WTC11 (cell line): ENCODE measurements around the gene REPIN1. TPM values are rescaled to one million over a fixed set of nuclear protein-coding genes. Genes with fewer than 3 reads are reported as not detected.

Experiments used
- ATAC-seq: fragments of 200-7000 bp; cut with Tn5 transposase; 2 replicates; pipeline ENCODE4 v1.10.0; 2021; ENCODE audit warnings: mild to moderate bottlenecking, moderate library complexity
- CTCF ChIA-PET: fragments of 300-600 bp; sonication (Branson Sonifier 250); formaldehyde crosslinking; loops from one replicate; lab custom pipeline; 2021; ENCODE audit warnings: antibody characterized with exemption; lab: Charles Lee
- POLR2A ChIA-PET: fragments of 350-600 bp; sonication (Branson Sonifier 250); formaldehyde crosslinking; loops from one replicate; lab custom pipeline; 2021; ENCODE audit warnings: antibody characterized with exemption; lab: Charles Lee
- DNase-seq: peaks from one replicate; pipeline ENCODE4 v3.0.0; 2021; ENCODE audit warnings: low spot score
- H3K27ac Mint-ChIP-seq: 2 replicates; pipeline ENCODE4 v1.8.0; 2021; ENCODE audit warnings: mixed read lengths
- H3K27me3 Mint-ChIP-seq: 2 replicates; pipeline ENCODE4 v1.8.0; 2021; ENCODE audit warnings: low read depth, mild to moderate bottlenecking, moderate library complexity, mixed read lengths
- H3K36me3 Mint-ChIP-seq: 2 replicates; pipeline ENCODE4 v1.8.0; 2021; ENCODE audit warnings: mixed read lengths
- H3K4me1 Mint-ChIP-seq: 2 replicates; pipeline ENCODE4 v1.8.0; 2022; ENCODE audit warnings: mixed read lengths
- H3K4me3 Mint-ChIP-seq: 2 replicates; pipeline ENCODE4 v1.8.0; 2021; ENCODE audit warnings: mild to moderate bottlenecking, moderate library complexity, mixed read lengths
- H3K9me3 Mint-ChIP-seq: 2 replicates; pipeline ENCODE4 v1.8.0; 2021; ENCODE audit warnings: mixed read lengths
- ATF1 ChIP-seq: sonication (generic); formaldehyde crosslinking; IDR thresholded peaks from 2 replicates; pipeline ENCODE4 v1.8.1; 2023; ENCODE audit warnings: mild to moderate bottlenecking, moderate library complexity, missing genetic modification reagents
- E2F1 ChIP-seq: sonication (generic); formaldehyde crosslinking; IDR thresholded peaks from 2 replicates; pipeline ENCODE4 v1.8.0; 2022; ENCODE audit warnings: mild to moderate bottlenecking, missing genetic modification reagents
- ESRRA ChIP-seq: sonication (generic); formaldehyde crosslinking; IDR thresholded peaks from 2 replicates; pipeline ENCODE4 v1.8.1; 2022; ENCODE audit warnings: mild to moderate bottlenecking, missing genetic modification reagents, borderline replicate concordance
- ETV6 ChIP-seq: sonication (generic); formaldehyde crosslinking; IDR thresholded peaks from 2 replicates; pipeline ENCODE4 v1.8.1; 2022; ENCODE audit warnings: mild to moderate bottlenecking, missing genetic modification reagents
- FOXP1 ChIP-seq: sonication (generic); formaldehyde crosslinking; IDR thresholded peaks from 2 replicates; pipeline ENCODE4 v1.8.0; 2022; ENCODE audit warnings: missing genetic modification reagents, mild to moderate bottlenecking, moderate library complexity, borderline replicate concordance
- GRHL2 ChIP-seq: fragments of 250-450 bp; sonication (Bioruptor Pico); IDR thresholded peaks from 2 replicates; pipeline ENCODE4 v1.8.0; 2022; ENCODE audit warnings: mild to moderate bottlenecking, moderate library complexity; ENCODE audit not compliant: insufficient replicate concordance, severe bottlenecking
- KAT7 ChIP-seq: sonication (generic); formaldehyde crosslinking; IDR thresholded peaks from 2 replicates; pipeline ENCODE4 v1.8.1; 2023; ENCODE audit warnings: missing genetic modification reagents, mild to moderate bottlenecking, borderline replicate concordance
- MAX ChIP-seq: sonication (generic); formaldehyde crosslinking; IDR thresholded peaks from 2 replicates; pipeline ENCODE4 v1.8.0; 2022; ENCODE audit warnings: mild to moderate bottlenecking, missing genetic modification reagents
- MYBL2 ChIP-seq: sonication (generic); formaldehyde crosslinking; IDR thresholded peaks from 2 replicates; pipeline ENCODE4 v1.8.1; 2023; ENCODE audit warnings: mild to moderate bottlenecking, moderate library complexity, missing genetic modification reagents
- PRRX2 ChIP-seq: fragments of 250-450 bp; sonication (Bioruptor Pico); IDR thresholded peaks from 2 replicates; pipeline ENCODE4 v1.8.0; 2021; ENCODE audit warnings: mild to moderate bottlenecking
- RORB ChIP-seq: fragments of 250-450 bp; sonication (Bioruptor Pico); IDR thresholded peaks from 2 replicates; pipeline ENCODE4 v1.9.0; 2021; ENCODE audit warnings: mild to moderate bottlenecking
- SMAD3 ChIP-seq: sonication (generic); formaldehyde crosslinking; IDR thresholded peaks from 2 replicates; pipeline ENCODE4 v1.8.0; 2022; ENCODE audit warnings: missing genetic modification reagents, mild to moderate bottlenecking, borderline replicate concordance
- STAT6 ChIP-seq: sonication (generic); formaldehyde crosslinking; conservative IDR thresholded peaks from 2 replicates; pipeline ENCODE4 v1.8.1; 2023; ENCODE audit warnings: mild to moderate bottlenecking, low read depth, missing genetic modification reagents, moderate library complexity
- TEAD1 ChIP-seq: sonication (generic); formaldehyde crosslinking; IDR thresholded peaks from 2 replicates; pipeline ENCODE4 v1.8.0; 2022; ENCODE audit warnings: mild to moderate bottlenecking, missing genetic modification reagents
- TP53 ChIP-seq: sonication (generic); formaldehyde crosslinking; IDR thresholded peaks from 2 replicates; pipeline ENCODE4 v1.8.1; 2023; ENCODE audit warnings: mild to moderate bottlenecking, missing genetic modification reagents
- USF1 ChIP-seq: sonication (generic); formaldehyde crosslinking; IDR thresholded peaks from 2 replicates; pipeline ENCODE4 v1.8.0; 2022; ENCODE audit warnings: mild to moderate bottlenecking, missing genetic modification reagents
- ZMAT4 ChIP-seq: fragments of 250-450 bp; sonication (Bioruptor Pico); IDR thresholded peaks from 2 replicates; pipeline ENCODE4 v1.9.0; 2021; ENCODE audit warnings: mild to moderate bottlenecking
- ZNF219 ChIP-seq: sonication (generic); formaldehyde crosslinking; IDR thresholded peaks from 2 replicates; pipeline ENCODE4 v1.8.0; 2023; ENCODE audit warnings: missing genetic modification reagents, mild to moderate bottlenecking, borderline replicate concordance
- ZNF232 ChIP-seq: sonication (generic); formaldehyde crosslinking; IDR thresholded peaks from 2 replicates; pipeline ENCODE4 v1.8.0; 2022; ENCODE audit warnings: mild to moderate bottlenecking, missing genetic modification reagents
- ZNF416 ChIP-seq: fragments of 250-450 bp; sonication (Bioruptor Pico); IDR thresholded peaks from 2 replicates; pipeline ENCODE4 v1.9.0; 2021; ENCODE audit warnings: mild to moderate bottlenecking, inconsistent platforms
- ZNF532 ChIP-seq: fragments of 250-450 bp; sonication (Bioruptor Pico); IDR thresholded peaks from 2 replicates; pipeline ENCODE4 v1.9.0; 2021; ENCODE audit warnings: mild to moderate bottlenecking, borderline replicate concordance
- total RNA-seq: library from RNA; stranded (reverse); gene quantifications from 3 replicates; pipeline ENCODE4 v1.2.3, GENCODE V29; 2021

The REPIN1 gene
- total RNA-seq, 1 experiment from 2014 or later, result 130 TPM

- TF ChIP-seq PRRX2 (no peak), ZMAT4 (no peak), RORB (CRISPR knock-in tag) (no peak), GRHL2 (no peak), KAT7 (CRISPR knock-in tag) (no peak), STAT6 (CRISPR knock-in tag) (no peak), ATF1 (CRISPR knock-in tag) (no peak), ZNF219 (CRISPR knock-in tag) (no peak)
These were observed 29.2 kb upstream of the REPIN1 start (continued) for GRCh38 chr7:150339409-150339809.

- ChIA-PET CTCF (interaction anchor here (0.6 to 1.7 kb wide), 6 partner anchors 11 to 44 kb away, joined by 3 to 6 read pairs (median 3); no protein-coding TSS in a partner anchor), POLR2A (interaction anchor here (0.9 to 2.6 kb wide), 4 partner anchors 10 to 66 kb away, joined by 3 to 9 read pairs (median 3); a partner anchor contains a TSS)
- peak; percentile 48 for DNase-seq
- peaks cover 13% of the 10 kb centered on the region for H3K9me3 Mint-ChIP-seq
- H3K27ac Mint-ChIP-seq, result no peak overlapping the region
- peaks cover 61% of the 10 kb centered on the region for H3K4me1 Mint-ChIP-seq
- peak; percentile 14 for ATAC-seq
- peaks cover 31% of the 10 kb centered on the region for H3K36me3 Mint-ChIP-seq
- peak overlapping the region; percentile 87 for H3K4me3 Mint-ChIP-seq
- peaks cover 34% of the 10 kb centered on the region for H3K27me3 Mint-ChIP-seq
- peak; percentile 46 for TF ChIP-seq MAX (CRISPR knock-in tag)
- no peak for TF ChIP-seq ZNF532 (CRISPR knock-in tag)
- TF ChIP-seq ESRRA (CRISPR knock-in tag), result 0 out of 2 replicates have a peak, but pooled peaks have one; percentile 65
- peak; percentile 62; the same call in 1 of the 2 replicates for TF ChIP-seq SMAD3 (CRISPR knock-in tag)
- TF ChIP-seq ZNF232, result peak; percentile 92
- TF ChIP-seq FOXP1 (CRISPR knock-in tag), result 0 out of 2 replicates have a peak, but pooled peaks have one; percentile 32
- no peak for TF ChIP-seq STAT6 (CRISPR knock-in tag)
- TF ChIP-seq TEAD1, result 0 out of 2 replicates have a peak, but pooled peaks have one; percentile 9
- TF ChIP-seq ZNF219 (CRISPR knock-in tag), result no peak; the same call in 1 of the 2 replicates
- TF ChIP-seq ETV6 (CRISPR knock-in tag), result peak; percentile 70; the same call in 1 of the 2 replicates
- TF ChIP-seq USF1 (CRISPR knock-in tag), result 0 out of 2 replicates have a peak, but pooled peaks have one; percentile 28
- TF ChIP-seq ZNF416, result no peak
- TF ChIP-seq E2F1, result no peak
- TF ChIP-seq KAT7 (CRISPR knock-in tag), result no peak
- no peak for TF ChIP-seq RORB (CRISPR knock-in tag)
- 0 out of 2 replicates have a peak, but pooled peaks have one; percentile 15 for TF ChIP-seq MYBL2
- TF ChIP-seq TP53 (CRISPR knock-in tag), result no peak
These were observed 28.4 kb upstream of the REPIN1 start for GRCh38 chr7:150340024-150340749.
